Upper lobe of left lung (tissue), 4 donors: Measurements from ENCODE around the gene SDK1.

ENCODE experiments used
- CTCF ChIP-seq, 6 experiments: fragments of 450-650 bp in 4 of 6; fragments of 200-600 bp in 2 of 6; sonication (generic) in 2 of 6; IDR thresholded peaks; one replicate each; pipeline ENCODE4 v1.5.1; 2016 to 2019; ENCODE audit warnings: antibody characterized with exemption in 6 of 6
- POLR2A ChIP-seq, 4 donors: fragments of 450-650 bp; IDR thresholded peaks; one replicate each; pipeline ENCODE4 v1.5.1; 2016 to 2017; ENCODE audit warnings: antibody characterized with exemption in 4 of 4, mild to moderate bottlenecking in 2 of 4

GRCh38 chr7:3992841-3993240, 691.8 kb downstream of the SDK1 start:
- TF ChIP-seq CTCF (IDR thresholded peaks at IDR 0.05) (no peak), POLR2A (IDR thresholded peaks at IDR 0.05) (no peak)
